Measurements from ENCODE around the gene GNG7.
"Not testable (repeated sequence)": the region's sequence is repeated elsewhere in the genome, so short reads cannot be mapped to it uniquely, and the experiment has no call there.

The GNG7 gene

DNA sequence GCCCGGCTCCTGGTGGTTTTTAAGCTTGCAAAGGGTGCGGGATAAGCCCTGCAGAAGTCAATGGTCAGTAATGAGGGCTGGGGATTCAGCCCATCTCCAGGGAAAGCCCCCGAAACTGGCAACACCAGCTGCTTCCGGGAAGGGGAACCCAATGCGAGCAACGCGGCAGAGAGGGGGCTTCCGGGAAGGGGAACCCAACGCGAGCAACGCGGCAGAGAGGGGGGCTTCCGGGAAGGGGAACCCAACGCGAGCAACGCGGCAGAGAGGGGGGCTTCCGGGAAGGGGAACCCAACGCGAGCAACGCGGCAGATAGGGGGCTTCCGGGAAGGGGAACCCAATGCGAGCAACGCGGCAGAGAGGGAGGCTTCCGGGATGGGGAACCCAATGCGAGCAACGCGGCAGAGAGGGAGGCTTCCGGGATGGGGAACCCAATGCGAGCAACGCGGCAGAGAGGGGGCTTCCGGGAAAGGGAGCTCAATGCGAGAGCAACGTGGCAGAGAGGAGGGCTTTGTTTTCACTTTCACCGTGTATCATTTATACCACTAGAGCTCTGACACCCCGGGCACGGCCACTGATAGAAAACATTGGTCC lies 80.0 kb downstream of the GNG7 start:
- DNase-seq (ENCODE audit: low read depth in 2 of 2): not testable (repeated sequence)

- DNase-seq (ENCODE audit: low read depth in 2 of 2): no peak
These were observed 83.4 kb downstream of the GNG7 start for GRCh38 chr19:2619076-2619475.

DNA sequence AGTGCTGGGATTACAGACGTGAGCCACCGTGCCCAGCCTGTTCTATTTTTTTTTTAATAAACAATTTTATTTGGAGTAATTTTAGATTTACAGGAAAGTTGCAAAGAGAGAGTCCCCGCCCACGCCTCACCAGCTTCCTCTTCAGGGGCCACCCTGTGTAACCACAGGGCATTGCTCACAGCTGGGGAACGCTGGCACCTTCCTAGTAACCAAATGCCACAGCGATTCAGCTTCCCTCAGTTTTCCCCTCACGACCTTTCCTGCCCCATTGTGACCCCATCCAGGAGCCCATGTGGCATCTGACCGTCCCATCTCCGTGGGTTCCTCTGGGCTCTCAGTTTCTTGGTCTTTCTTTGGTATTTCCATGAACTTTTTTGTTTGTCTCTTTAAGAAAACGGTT lies 83.9 kb downstream of the GNG7 start:
- peak; percentile 62 to 78 for DNase-seq (ENCODE audit: low read depth in 2 of 2)

DNA sequence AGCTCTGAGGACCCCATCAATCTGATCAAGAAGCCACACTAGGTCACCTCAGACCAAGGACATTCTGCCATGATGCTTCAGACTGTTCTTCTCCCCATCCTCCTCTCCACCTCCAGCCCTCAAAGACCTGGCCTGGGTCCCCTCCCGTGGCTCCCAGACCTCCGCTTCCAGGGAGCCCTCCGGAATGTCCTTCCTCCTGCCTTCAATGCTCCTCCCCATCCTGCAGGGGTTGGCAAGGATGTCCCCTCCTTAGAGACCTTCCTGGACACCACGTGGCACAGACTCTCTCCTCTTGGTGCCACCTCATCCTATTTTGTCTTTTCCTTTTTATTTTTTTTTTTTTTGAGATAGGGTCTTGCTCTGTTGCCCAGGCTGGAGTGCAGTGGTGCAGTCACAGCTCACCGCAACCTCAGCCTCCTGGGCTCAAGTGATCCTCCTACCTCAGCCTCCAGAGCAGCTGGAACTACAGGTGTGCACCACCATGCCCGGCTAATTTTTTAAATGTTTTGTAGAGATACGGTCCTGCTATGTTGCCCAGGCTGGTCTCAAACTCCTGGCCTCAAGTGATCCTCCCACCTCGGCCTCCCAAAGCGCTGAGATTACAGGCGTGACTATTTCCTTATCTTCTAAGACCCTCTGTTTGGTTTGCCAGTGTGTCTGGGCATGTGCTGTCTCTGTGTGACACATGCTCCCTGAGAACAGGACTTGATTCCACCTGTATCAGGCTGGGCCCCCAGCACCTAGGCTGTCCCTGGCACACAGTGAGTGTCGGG lies 84.9 kb downstream of the GNG7 start:
- DNase-seq (ENCODE audit: low read depth in 2 of 2): no peak

DNA sequence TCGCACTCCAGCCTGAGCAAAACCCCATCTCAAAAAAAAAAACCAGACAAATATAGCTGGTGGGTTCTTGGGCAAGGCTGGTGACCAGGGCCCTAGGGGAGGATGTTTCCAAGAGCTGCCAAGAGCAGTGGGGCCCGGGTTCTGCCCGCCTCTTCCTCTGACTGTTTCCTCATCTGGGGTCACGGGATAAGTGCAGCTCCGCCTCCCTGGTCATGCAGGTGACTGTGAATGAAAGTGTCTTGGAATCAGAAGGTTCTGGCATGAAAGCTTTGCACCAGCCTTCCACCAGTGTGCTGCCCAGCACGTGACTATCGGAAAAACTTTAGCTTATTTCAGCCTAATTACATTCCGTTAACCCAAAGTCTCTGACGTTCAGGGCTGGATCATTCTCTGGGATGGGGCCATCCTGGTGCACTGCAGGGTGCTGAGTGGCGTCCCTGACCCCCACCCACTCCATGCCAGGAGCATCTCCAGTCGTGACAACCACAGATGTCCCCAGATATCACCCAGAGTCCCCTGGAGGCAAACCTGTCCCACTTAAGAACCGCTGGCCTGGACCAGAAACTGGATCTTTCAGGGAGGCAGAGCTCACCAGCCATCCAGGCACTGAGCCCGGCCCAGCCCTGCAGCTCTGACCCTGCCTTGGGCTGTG lies 85.6 kb downstream of the GNG7 start:
- no peak for DNase-seq (ENCODE audit: low read depth in 2 of 2)

- DNase-seq (ENCODE audit: low read depth in 2 of 2): no peak
These were observed 86.7 kb downstream of the GNG7 start for GRCh38 chr19:2615782-2616181.

DNA sequence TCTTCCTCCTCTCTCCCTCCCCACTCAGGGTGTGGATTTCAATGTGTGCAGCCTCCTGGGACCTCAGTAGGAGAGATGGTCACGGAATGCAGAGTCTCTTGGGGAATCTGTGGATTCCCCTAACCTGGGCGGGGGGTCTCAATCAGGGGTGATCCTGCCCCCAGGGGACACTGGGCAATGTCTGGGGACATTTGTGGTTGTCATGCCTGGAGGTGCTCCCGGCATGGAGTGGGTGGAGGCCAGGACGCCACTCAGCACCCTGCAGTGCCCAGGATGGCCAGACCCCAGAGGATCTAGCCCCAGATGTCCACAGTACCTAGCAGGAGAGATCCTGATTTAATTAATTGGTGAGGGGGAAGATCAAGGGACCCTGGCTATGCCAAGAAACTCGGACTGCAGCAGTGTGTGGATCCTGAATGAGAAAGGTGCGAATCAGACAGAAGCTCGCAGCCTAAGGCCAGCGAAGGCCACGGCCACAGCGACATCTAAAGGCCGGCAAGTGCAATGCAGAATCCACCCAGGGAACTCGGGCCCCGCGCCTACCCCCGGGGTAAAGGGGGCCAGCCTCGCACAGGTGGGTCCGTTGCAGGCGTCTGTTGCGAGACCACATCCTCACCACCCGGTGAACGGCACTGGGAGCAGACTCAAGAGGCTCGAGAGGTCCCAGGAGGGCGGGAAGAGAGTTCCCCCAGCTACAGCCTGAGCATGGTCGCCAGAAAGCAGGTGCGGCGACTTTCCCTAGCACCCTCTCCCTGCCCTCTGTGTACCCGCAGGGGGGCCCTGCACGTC lies 88.8 kb downstream of the GNG7 start:
- DNase-seq (ENCODE audit: low read depth in 2 of 2): peak in 1 of 2 donors; percentile 46

DNA sequence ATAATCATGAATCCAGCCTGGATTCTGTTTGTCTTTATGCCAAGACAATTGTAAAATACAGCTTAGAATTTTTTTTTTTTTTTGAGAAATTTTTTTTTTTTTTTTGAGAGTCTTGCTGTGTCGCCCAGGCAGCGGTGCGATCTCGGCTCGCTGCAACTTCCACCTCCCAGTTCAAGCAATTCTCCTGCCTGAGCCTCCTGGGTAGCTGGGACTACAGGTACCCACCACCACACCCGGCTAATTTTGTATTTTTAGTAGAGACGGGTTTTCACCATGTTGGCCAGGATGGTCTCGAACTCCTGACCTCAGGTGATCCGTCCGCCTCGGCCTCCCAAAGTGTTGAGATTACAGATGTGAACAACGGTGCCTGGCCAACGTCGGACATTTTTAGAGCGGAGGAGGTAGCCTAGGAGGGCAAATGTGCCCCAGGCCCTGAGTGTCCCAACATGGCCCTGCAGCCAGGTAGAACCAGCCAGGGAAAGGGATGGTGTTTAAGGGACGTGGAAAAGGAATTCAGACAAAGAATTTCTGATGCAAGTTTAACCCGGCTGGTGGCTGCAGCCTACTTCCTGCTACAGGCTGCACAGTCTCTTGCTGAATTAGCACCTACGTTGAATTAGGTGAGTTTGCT lies 89.8 kb downstream of the GNG7 start:
- DNase-seq (ENCODE audit: low read depth in 2 of 2): no peak

DNA sequence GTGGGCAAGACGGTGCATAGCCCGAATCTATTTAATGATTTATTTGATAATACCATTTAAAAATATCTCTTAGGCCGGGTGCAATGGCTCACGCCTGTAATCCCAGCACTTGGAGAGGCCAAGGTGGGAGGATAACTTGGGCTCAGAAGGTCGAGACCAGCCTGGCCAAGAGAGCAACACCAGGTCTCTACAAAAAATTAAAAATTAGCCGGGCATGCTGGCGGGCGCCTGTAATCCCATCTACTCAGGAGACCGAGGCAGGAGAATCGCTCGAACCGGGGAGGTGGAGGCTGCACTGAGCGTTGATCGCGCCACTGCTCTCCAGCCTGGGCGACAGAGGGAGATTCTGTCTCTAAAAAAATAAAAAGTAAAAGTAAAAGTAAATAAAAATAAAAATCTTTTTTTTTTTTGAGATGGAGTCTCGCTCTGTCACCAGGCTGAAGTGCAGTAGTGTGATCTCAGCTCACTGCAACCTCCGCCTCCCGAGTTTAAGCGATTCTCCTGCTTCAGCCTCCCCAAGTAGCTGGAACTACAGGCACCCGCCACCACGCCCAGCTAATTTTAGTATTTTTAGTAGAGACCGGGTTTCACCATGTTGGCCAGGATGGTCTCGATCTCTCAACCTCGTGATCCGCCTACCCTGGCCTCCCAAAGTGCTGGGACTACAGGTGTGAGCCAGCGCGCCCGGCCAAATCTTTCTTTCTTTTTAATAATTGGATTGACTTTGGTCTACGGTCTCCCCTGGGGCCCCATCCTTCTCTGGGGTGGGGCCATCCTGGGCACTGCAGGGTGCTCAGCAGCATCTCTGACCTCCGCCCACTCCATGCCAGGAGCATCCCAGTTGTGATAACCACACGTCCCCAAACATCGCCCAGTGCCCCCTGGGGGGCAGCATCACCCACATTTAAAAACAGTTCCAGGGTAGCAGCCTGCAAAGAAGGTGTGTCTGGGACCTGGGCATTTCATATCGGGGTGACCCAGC lies 90.7 kb downstream of the GNG7 start:
- DNase-seq (ENCODE audit: low read depth in 2 of 2): no peak

GRCh38 chr19:2610637-2611482 lies 91.6 kb downstream of the GNG7 start:
- DNase-seq (ENCODE audit: low read depth in 2 of 2): peak; percentile 89

- DNase-seq (ENCODE audit: low read depth in 2 of 2): no peak
These were observed 92.9 kb downstream of the GNG7 start for GRCh38 chr19:2609389-2610116.

DNA sequence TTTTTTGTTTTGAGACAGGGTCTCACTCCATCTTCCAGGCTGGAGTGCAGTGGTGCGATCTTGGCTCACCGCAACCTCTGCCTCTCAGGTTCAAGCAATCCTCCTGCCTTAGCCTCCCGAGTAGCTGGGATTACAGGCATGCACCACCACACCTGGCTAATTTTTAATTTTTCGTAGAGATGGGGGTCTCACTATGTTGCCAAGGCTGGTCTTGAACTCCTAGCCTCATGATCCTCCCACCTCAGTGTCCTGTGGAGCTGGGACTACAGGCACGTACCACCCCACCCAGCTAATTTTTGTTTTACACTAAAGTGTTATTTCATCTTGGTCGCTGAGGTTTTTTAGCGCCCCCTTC lies 93.5 kb downstream of the GNG7 start:
- not testable (repeated sequence) for DNase-seq (ENCODE audit: low read depth in 2 of 2)

DNA sequence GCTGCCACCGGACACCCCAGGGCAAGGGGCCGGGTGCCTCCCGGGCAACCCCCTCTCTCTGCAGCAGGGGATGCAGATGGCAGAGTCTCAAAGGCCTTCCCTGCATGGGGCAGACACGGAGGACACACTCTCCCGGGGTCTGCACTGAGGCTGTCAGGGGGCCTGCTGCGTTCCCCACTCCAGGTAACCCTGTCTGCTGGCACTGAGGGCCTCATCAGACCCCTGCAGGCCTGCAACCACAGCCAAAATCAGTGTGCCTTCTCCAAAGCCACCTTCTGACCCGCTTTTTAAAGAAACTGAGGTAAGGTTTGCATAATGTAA lies 93.9 kb downstream of the GNG7 start:
- no peak for DNase-seq (ENCODE audit: low read depth in 2 of 2)

- DNase-seq (ENCODE audit: low read depth in 2 of 2): peak; percentile 86
These were observed 94.5 kb downstream of the GNG7 start for GRCh38 chr19:2607712-2608601.

GRCh38 chr19:2606774-2607173 lies 95.7 kb downstream of the GNG7 start:
- DNase-seq (ENCODE audit: low read depth in 2 of 2): not testable (repeated sequence)

- DNase-seq (ENCODE audit: low read depth in 2 of 2): not testable (repeated sequence)
These were observed 96.6 kb downstream of the GNG7 start for GRCh38 chr19:2605889-2606288.

DNA sequence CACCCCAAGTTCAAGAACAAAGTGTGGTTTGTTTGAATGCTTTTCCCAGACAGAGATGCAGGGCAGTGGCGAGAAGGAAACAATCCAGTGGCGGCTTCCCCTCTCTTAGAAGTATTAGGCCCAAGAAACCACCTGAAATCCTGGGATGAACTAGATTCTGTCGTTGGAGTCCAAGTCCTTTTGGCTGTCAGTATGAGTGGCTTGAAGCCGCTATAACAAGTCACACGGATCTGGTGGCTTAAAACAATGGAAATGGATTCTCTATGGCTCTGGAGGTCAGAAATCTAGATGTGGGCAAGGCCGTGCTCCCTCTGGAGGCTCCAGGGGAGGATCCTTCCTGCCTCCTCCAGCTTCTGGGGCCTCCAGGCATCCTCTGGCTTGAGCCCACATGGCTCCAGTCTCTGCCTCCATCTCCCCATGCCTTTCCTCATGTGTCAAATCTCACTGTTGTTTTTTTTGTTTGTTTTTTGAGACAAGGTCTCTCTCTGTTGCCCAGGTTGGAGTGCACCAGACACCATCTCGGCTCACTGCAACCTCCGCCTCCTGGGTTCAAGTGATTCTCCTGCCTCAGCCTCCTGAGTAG lies 97.7 kb downstream of the GNG7 start:
- no peak for DNase-seq (ENCODE audit: low read depth in 2 of 2)

- DNase-seq (ENCODE audit: low read depth in 2 of 2): no peak
These were observed 99.2 kb downstream of the GNG7 start for GRCh38 chr19:2603334-2603733.

Measured in stimulated activated CD8-positive, alpha-beta memory T cell treated with anti-CD3 and anti-CD28 coated beads, Interleukin-2, amount 100 ng/mL, for 48 hours (primary cell).